Muscle layer of duodenum (tissue), 2 donors: Measurements from ENCODE around the gene TMEM121.
"Not testable (repeated sequence)": the region's sequence is repeated elsewhere in the genome, so short reads cannot be mapped to it uniquely, and the experiment has no call there.

Experiments
- H3K27ac ChIP-seq: one replicate; pipeline ENCODE4 v1.7.0; 2013; ENCODE audit warnings: mild to moderate bottlenecking, low read length
- H3K27me3 ChIP-seq: one replicate; pipeline ENCODE4 v1.7.0; 2013; ENCODE audit warnings: low read depth, mild to moderate bottlenecking, control low read depth, low read length
- H3K36me3 ChIP-seq, 2 donors: one replicate each; pipeline ENCODE4 v1.7.0; 2013; ENCODE audit warnings: low read length in 2 of 2, control low read depth in 1 of 2, mild to moderate bottlenecking in 1 of 2; ENCODE audit not compliant: insufficient read depth in 2 of 2, control insufficient read depth in 1 of 2
- H3K4me1 ChIP-seq, 2 donors: one replicate each; pipeline ENCODE4 v1.7.0; 2013; ENCODE audit warnings: low read length in 2 of 2, mild to moderate bottlenecking in 2 of 2, control low read depth in 1 of 2, moderate library complexity in 1 of 2; ENCODE audit not compliant: insufficient read depth in 2 of 2, control insufficient read depth in 1 of 2
- H3K4me3 ChIP-seq, 2 donors: one replicate each; pipeline ENCODE4 v1.7.0; 2013; ENCODE audit warnings: low read length in 2 of 2, low read depth in 1 of 2, mild to moderate bottlenecking in 1 of 2
- H3K9me3 ChIP-seq, 2 donors: one replicate each; pipeline ENCODE4 v1.7.0; 2013; ENCODE audit warnings: low read length in 2 of 2, control low read depth in 1 of 2, mild to moderate bottlenecking in 1 of 2; ENCODE audit not compliant: control insufficient read depth in 1 of 2
- donor health status: healthy.

TMEM121 gene

DNA sequence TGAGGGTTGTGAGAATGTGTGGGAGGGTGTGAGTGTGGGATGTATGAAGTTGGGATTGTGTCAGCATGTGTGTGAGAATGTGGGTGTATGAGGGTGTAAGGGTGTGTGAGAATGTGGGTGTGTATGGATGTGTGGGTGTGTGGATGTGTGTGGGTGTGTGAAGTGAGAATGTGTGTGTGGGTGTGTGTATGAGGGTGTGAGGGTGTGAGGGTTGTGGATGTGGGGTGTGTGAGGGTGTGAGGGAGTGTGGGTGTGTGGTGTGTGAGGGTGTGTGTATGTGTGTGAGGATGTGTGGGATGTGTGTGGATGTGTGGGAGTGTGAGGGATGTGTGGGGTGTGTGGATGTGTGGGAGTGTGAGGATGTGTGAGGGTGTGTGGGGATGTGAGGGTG, 37.0 kb downstream of the TMEM121 start:
- H3K27ac ChIP-seq = no peak overlapping the region

DNA sequence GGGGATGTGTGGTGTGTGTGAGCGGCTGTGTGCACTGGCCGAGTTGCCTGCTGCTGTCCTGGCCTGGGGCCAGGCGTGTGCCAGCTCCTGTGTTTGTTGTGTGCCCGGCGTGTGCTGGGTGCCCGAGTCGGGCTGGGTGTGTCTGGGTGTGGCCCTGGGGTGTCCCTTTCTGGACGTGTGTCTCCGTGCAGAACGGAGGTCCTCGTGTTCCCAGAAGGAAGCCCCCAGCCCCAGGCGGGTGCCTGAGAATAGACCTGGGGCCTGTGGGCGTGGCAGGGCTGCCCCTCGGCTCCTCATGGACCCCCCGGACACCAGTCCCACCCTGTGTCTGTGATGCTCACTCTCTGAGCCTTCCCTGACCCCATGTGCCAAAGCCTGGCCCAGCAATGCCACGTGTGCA, 38.2 kb downstream of the TMEM121 start:
- not testable (repeated sequence) for H3K36me3 ChIP-seq, H3K9me3 ChIP-seq, H3K4me1 ChIP-seq, H3K4me3 ChIP-seq, H3K27ac ChIP-seq, H3K27me3 ChIP-seq

More for the DNA sequence above, 37.0 kb downstream of the TMEM121 start:
- Histone ChIP-seq H3K4me1 (no peaks in the 10 kb centered on the region), H3K4me3 (no peak overlapping the region), H3K27me3 (no peaks in the 10 kb centered on the region), H3K9me3 (no peaks in the 10 kb centered on the region), H3K36me3 (no peaks in the 10 kb centered on the region)

DNA sequence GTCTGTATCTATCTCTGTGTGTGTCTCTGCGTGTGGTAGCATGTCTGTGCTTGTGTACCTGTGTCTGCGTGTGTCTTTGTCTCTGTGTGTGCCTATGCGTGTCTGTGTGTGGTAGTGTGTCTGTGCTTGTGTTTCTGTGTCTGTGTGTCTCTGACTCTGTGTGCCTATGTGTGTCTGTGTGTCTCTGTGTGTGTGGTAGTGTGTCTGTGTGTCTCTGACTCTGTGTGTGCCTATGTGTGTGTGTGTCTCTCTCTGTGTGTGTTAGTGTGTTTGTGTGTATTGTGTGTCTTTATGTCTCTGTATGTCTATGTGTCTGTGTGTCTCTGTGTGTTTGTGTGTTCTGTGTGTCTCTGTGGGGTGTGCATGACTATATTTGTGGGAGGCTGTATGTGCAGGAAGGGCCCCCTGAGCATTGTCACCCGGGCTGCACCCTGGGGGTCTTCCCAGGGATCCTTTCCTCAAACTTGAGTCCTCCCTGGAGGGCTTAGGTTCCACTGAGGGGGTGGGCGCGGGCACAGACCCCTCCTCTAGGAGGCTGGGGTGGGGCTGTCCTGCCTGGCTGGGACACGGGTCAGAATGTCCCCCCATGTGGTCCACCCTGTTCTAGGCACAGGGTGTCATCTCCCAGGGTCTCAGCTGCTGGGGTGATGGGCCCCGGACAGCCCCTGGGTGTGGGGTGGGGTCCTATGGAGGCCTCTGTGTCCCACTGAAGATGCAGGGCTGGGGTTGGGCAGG, 39.0 kb downstream of the TMEM121 start:
- not testable (repeated sequence) for H3K27me3 ChIP-seq, H3K36me3 ChIP-seq, H3K4me3 ChIP-seq, H3K9me3 ChIP-seq, H3K27ac ChIP-seq, H3K4me1 ChIP-seq

DNA sequence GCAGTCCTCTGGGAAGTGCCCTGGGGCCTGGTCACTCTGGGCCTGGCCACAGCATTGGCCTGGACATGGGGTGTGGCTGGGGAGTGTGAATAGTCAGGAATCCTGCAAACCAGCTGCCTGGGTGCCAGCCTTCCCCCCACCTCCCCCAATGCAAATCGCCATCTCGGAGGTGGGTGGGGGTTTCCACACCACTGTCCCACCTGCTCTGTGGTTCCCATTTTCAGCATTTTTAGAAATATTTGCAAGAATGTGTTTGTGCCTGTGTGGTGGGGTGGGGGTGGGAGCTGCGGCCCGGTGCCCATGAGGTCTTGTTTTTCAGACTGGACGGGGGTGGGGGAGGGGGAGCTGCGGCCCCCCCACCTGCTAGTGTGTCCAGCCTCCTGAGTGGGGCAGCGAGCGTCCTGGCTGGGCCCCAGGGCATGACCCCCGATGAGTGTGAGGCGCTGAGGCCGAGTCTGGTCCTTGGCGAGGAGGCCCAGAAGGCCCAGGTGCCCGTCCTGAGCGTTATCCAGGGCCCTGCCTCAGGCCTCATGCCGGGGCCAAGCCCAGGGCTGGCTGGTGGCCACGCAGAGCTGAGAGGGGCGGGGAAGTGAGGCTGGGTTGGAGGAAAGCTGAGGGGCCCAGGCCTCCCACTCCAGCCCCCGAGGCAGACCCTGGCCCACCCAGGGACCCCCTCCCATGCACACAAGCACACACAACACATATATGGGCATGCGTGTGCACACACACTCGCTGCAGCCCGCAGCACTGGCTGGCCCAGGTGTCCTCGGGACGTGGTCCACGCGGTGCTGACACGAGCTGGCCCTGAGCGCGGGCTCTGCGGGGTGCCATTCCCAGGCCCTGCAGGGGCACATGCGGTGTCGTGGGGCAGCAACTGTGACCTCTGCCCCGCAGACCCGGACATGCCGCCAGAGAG, 40.1 kb downstream of the TMEM121 start:
- H3K27ac ChIP-seq, H3K36me3 ChIP-seq, H3K4me1 ChIP-seq, H3K9me3 ChIP-seq, H3K27me3 ChIP-seq, H3K4me3 ChIP-seq: not testable (repeated sequence)

DNA sequence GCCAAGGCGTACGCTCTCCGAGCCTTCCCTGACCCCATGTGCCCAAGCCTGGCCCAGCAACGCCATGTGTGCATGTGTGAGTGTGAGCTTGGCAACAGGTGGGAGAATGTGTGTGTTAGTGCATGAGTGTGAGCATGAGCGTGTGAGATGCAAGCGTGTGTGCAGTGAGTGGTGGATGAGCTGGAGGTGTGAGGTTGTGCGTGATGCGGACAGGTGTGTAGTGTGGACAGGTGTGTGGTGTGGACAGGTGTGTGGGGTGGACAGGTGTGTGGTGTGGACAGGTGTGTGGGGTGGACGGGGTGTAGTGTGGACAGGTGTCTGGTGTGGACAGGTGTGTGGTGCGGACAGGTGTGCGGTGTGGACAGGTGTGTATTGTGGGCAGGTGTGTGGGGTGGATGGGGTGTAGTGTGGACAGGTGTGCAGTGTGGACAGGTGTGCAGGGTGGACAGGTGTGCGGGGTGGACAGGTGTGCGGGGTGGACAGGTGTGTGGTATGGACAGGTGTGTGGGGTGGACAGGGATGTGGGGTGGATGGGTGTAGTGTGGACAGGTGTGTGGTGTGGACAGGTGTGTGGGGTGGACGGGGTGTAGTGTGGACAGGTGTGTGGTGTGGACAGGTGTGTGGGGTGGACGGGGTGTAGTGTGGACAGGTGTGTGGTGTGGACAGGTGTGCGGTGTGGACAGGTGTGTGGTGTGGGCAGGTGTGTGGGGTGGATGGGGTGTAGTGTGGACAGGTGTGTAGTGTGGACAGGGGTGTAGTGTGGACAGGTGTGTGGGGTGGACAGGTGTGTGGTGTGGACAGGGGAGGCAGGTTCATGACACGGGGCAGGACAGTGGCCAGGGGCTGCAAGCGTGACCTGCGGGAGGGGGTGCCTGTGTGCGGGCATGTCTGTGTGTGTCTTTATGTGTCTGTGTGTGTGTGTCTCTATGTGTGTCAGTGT, 41.1 kb downstream of the TMEM121 start:
- H3K36me3 ChIP-seq, H3K9me3 ChIP-seq, H3K27me3 ChIP-seq, H3K4me1 ChIP-seq, H3K4me3 ChIP-seq, H3K27ac ChIP-seq: not testable (repeated sequence)

DNA sequence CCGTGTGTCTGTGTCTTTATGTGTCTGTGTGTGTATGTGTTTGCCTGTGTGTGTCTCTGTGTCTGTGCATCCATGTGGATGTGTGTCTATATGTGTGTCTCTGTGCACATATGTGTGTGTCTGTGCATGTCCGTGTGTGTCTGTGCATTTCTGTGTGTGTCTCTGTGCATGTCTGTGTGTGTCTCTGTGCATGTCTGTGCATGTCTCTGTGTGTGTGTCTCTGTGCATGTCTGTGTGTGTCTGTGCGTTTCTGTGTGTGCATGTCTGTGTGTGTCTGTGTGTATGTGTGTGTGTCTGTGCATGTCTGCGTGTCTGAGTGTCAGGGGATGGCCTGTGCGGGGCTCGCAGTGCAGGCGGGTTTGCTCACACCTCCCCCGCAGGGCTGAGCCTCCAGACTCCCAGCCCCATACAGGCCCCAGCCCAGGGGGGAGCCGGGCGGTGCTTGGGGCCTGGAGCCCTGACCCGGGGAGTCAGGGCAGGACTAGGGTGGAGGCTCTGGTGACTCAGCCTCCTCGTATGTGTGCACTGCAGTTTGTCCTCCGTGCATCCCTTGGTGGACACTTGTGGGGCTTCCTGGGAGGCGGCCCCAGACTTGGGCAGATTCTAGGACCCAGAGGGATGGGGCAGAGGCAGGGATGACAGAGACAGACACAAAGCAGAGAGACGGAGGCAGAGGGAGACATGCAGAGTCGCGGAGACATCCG, 41.9 kb downstream of the TMEM121 start:
- H3K27me3 ChIP-seq, H3K27ac ChIP-seq, H3K4me1 ChIP-seq, H3K9me3 ChIP-seq, H3K36me3 ChIP-seq, H3K4me3 ChIP-seq: not testable (repeated sequence)

DNA sequence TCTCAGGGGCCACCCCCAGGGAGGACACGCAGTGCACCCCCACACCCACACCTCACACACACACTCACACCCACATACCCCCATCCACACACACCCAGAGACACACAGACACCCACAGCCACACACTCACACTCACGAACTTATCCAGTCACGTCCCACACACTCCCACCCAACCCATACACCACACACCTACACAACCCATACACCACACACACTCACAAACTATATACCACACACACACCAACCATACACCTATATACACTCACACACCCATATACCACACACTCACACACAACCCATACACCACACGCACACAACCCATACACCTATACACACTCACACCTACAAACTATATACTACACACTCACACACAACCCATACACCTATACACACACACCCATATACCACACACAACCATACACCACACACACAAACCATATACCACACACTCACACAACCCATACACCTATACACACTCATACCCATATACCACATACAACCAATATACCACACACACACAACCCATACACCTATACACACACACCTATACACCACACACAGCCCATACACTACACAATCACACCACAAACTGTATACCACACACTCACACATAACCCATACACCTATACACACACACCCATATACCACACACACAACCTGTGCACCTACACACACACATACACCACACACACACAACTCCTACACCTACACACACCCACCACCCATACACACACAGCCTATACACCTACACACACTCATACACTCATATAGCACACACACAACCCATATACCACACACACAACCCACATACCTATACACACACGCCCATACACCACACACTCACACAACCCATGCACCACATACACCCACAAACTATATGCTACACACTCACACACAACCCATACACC, 42.7 kb downstream of the TMEM121 start:
- H3K27me3 ChIP-seq = no peaks in the 10 kb centered on the region
- H3K4me1 ChIP-seq = no peaks in the 10 kb centered on the region
- no peaks in the 10 kb centered on the region for H3K9me3 ChIP-seq
- no peaks in the 10 kb centered on the region for H3K36me3 ChIP-seq
- H3K4me3 ChIP-seq = no peak overlapping the region
- H3K27ac ChIP-seq = no peak overlapping the region

DNA sequence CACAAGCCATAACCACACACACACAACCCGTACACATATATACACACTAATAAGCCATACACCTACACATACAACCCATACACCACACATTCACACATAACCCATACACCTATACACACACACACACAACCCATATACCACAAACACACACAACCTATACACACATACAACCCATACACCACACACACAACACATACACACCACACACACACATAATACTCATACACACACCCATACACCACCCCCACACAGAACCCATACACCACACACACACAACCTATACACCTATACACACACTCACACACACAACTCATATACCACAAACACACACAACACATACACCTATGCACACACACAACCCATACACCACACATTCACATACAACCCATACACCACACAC, 44.1 kb downstream of the TMEM121 start:
- no peaks in the 10 kb centered on the region for H3K36me3 ChIP-seq
- H3K27ac ChIP-seq = no peak overlapping the region
- H3K27me3 ChIP-seq = no peaks in the 10 kb centered on the region
- no peak overlapping the region for H3K4me3 ChIP-seq
- H3K9me3 ChIP-seq = no peaks in the 10 kb centered on the region
- H3K4me1 ChIP-seq = no peaks in the 10 kb centered on the region

DNA sequence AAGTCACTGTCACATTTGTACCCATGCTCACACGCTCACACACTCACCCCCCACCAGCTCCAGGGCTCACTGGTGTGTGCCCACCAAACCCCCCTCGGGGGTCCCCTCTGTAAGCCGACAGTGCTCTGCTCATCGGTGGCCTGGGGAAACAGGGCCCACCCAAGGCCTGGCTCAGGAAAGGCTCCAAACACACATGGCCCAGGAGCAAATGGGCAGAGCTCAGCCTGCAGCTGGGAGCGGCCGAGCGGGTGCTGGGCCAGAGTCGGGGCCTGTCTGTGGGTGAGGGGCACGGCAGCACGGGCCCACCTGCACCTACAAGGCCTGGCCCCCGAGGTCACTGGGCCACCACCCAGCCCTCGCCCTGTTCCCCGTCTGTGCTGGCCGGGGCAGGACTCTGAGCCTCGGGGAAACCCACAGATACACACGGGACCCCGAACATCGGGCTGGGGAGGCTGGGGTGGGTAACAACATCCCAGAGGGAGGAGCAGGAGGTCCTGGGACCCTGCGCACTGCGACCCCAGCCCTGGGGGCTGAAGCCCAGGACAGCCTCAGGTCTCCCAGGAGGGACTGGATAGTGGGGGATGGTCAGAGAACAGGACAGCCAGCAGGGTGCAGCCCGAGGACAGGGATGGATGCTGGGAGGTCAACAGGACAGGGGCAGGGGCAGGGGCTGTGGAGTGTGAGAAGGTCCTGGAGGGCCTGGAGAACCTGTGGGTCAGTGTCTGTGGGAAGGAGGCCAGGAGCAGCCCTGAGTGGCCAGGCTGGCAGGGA, 45.0 kb downstream of the TMEM121 start:
- H3K36me3 ChIP-seq, H3K27ac ChIP-seq, H3K27me3 ChIP-seq, H3K4me3 ChIP-seq, H3K4me1 ChIP-seq, H3K9me3 ChIP-seq: not testable (repeated sequence)

DNA sequence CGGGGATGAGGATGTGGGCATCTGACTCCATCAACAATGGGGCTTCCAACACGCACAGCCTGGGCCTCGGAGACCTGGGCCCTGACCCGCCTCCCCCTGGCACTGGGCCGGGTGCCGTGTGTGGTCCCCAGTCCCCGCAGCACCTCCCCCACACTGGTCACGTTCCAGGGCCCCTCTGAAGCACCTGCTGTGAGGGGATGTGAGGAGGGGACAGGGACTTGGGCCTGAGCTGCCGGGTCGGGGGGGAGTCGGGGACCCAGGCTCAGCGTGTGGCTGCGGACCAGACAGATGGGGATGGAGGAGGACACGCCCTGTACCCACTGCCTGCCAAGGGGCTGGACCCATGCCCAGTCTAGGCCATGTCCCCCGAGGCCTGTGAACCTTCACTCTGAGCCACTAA, 45.7 kb downstream of the TMEM121 start:
- not testable (repeated sequence) for H3K27ac ChIP-seq, H3K36me3 ChIP-seq, H3K4me1 ChIP-seq, H3K4me3 ChIP-seq, H3K9me3 ChIP-seq, H3K27me3 ChIP-seq
